Prostate gland (tissue), 2 donors: ENCODE data around the gene GPR137B.

Experiments used
- CTCF ChIP-seq, 4 experiments: fragments of 200-600 bp in 2 of 4; fragments of 450-650 bp in 2 of 4; sonication (generic) in 2 of 4; IDR thresholded peaks; 1 replicate in 3 of 4; 2 replicates in 1 of 4; pipeline ENCODE4 v1.5.1; 2016 to 2019; ENCODE audit warnings: antibody characterized with exemption in 4 of 4, mild to moderate bottlenecking in 2 of 4, moderate library complexity in 2 of 4
- POLR2A ChIP-seq: fragments of 450-650 bp; IDR thresholded peaks from one replicate; pipeline ENCODE4 v1.6.1; 2016; ENCODE audit warnings: antibody characterized with exemption, mild to moderate bottlenecking

DNA sequence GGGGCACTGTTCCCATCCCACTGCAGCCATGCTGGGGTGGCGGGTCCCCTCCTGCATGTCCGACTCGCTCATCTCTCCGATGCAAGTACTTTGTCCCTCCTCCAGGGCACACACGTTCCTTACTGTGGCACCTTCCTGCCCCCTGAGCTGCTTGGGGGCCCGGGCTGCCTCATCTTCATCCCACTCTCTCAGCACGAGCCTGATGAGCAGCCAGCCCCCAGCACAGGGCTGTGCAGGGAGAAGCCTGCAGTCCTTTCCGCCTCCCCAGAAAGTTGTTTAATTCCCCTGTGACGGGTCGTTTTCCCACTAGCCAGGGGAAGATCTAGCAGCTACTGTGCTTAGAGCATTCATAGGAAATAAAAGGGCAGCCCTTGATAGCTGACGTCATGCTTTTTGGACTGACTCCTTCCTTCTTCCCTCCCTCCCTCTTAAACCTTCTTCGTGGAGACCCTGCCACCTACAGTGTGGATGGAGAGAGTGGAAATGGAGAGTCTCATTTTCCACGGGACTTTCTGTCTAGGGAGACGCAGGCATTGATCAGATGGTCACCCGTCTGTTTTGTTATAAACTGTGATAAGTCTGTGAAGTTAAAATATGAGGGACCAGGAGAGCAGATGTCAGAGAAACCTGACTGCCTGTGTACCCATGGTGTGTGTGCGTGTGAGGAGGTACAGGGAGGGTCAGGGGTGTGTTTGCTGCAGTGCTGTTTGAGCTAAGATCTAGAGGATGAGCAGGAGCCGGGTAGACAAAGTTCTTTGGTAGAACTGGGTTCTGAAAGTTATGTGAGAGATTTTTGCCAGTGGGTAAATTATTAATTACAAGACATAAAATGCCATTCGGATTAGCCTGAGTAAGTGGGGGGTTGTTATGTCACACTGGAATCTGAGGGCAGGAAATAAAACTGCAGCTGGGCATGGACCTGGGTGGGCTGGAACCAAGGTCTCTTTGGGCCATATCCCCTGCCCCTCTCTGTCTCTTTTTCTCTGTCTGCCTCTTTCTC lies 34.3 kb downstream of the GPR137B start:
- TF ChIP-seq POLR2A (no peak), CTCF (IDR thresholded peaks at IDR 0.05) (no peak)
